NCI-H2107 (cell line): Measurements from ENCODE around the gene RCVRN.
"Not testable (repeated sequence)": the region's sequence is repeated elsewhere in the genome, so short reads cannot be mapped to it uniquely, and the experiment has no call there.

Experiments used
- DNase-seq: peaks from one replicate; lab custom pipeline; 2025; lab: John Stamatoyannopoulos, UW

RCVRN gene

DNA sequence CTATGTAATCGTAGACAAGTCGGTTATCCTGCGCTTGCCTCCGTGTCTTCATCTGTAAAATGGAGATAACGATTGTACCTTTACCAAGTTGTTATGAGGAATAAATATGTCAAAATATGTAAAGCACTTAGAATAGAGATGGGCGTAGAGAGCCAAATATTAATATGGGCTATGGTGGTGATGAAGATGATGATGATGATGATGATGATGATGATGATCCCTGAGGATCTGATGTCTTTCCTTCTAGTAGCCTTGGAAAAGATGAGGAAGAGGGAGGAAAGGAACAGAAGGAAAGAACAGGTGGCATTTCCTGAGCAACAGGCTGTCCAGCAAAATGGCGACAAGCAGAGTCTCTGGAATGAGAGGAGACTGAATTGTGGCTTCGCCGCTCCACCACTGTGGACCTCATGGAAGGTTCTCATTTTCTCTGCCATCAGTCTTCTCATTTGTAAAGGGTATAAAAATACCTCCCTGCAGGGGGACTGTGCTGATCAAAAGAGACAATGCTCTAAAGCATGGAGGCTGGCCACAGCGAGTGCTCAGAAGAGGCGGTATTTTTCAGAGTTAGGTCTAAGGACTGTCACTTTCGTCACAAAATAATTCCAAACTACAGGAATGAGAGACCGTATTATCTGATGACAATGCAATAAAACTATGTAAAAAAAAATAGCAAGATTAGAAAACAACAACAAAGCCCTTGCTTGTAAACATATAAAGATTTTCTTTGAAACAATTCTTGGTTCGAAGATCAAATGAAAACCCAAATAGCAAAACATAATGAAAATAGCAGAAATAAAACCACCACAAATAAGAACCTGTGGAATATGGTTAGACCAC, 17.2 kb upstream of the RCVRN start:
- no peak for DNase-seq

DNA sequence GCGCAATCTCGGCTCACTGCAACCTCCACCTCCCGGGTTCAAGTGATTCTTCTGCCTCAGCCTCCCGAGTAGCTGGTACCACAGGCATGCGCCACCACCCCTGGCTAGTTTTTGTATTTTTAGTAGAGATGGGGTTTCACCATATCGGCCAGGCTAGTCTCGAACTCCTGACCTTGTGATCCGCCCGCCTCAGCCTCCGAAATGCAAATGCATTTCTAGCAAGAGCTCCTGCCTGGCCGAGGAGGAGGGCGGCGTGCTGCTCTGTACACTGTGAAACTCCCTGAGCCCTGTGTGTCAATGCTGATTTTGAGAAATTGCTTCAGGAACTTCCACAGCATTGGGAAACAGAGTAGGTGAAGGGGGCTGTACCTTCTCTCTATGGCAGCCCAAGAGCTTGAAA, 16.1 kb upstream of the RCVRN start:
- not testable (repeated sequence) for DNase-seq

DNA sequence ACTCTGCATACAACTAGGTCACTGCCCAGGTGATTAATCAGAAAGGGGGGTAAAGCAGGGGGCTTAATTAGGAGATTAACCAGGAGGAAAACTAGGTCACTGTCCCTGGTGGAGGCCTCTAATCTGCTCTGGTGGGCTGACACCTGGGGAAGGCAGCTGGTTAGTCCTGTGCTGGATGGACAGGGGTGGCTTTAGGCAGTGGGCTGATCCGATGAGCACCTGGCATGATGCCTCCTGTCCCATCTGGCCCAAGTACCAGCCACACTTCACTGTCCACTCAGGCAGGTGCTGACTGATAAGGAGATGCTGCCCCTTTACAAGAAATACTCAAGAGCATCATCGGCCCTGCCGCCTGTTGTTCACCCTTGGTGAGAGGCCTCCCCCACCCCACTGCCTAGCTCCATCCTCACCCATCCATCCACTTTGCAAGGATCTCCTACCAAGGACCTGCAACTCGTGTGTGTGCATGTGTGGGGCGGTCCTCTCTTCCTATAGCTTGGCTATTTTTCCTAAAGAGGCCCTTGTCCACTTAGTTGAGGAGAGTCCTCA, 13.8 kb upstream of the RCVRN start:
- no peak for DNase-seq

DNA sequence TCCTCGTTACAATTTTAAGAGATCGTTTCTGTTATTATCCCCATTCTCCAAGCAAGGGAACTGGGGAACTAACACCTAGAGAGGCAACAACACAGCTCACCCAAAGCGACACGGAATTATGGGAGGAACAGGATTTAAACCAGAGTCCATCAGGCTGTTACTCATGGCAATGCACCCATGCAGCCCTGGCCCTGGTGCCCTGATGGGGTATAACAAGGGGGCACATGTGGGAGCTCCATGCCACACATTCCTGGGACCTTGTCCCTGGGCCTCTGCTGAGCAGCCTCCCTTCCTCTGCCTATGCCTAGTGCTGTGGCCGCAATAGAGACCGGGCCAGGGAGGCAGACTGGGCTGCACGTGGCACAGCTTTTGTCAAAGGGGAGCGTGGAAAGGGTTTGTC, 13.3 kb upstream of the RCVRN start:
- no peak for DNase-seq

DNA sequence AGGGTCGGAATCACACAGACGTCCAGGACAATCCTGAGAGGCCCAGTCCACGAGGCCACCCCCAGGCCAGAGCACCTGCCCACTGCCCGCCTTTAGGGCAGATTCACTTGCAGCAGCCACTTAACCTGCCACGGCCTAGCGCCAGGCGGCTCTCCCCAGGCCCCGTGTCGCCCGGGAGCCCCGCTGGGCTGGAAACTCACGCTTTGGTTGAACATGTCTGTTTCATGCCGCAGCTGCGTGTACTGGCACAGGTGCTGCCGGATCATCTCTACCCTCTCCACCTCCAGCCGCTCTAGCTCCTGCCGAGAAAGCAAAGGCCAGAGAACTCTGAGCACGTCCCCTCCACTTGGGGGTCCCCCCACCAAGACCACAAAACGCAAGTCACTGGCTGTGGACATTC, 12.7 kb upstream of the RCVRN start:
- no peak for DNase-seq

DNA sequence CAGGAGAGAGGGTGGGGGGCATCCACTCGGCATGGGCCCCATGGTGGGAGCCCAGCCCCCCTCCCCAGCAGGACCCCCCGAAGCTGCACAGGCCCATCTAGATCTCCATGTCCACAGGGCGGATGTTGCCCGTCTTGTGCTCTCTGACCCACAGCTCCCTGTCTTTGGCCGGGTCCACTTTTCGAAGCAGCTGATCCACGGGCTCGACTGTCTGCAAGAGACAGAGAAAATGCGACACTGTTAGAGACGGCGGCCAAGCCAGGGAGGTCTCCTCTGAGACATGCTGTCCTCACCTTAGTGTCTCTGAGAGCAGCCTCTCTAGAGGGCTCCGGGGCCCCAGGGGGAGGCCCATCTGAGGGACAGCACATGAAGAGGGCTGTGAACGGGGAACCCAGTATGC, 12.1 kb upstream of the RCVRN start:
- DNase-seq = no peak

DNA sequence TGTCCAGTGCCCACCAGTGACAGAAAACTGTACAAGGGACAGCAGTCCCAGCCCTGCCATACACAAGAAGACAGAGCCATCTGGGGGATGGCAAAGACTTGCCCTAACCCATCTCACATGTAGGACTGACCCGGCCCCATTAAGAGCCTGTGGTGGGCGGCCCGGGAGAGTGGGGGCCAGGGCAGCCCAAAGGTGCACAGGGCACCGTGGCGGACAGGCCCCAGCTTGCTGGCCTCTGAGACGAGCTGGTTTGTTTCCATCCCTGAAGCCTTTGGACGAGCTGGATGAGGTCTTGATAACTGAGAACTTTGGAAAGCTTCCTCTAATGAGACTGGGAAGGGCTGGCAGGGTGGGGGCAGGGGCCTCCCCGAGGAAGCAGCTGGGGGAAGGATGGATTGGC, 11.0 kb upstream of the RCVRN start:
- DNase-seq = no peak

DNA sequence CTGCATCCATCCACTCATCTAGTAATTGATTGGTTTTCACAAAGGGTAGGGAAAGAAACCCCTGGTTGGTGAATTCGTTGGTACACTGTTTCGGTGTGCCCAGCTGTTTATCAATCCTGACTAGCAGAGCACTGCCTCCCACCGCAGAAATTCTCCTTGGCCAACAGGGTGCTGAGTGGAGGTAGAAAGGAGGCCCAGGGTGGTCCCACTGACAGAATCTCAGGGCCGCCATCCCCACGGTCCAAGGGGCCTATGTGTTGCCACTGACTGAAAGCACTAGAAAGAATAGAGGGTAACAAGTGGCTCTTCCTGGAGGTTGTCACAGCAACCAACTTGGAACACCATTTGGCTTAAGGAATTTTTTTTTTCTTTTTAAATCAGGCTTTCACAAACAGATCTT, 8.4 kb upstream of the RCVRN start:
- no peak for DNase-seq

DNA sequence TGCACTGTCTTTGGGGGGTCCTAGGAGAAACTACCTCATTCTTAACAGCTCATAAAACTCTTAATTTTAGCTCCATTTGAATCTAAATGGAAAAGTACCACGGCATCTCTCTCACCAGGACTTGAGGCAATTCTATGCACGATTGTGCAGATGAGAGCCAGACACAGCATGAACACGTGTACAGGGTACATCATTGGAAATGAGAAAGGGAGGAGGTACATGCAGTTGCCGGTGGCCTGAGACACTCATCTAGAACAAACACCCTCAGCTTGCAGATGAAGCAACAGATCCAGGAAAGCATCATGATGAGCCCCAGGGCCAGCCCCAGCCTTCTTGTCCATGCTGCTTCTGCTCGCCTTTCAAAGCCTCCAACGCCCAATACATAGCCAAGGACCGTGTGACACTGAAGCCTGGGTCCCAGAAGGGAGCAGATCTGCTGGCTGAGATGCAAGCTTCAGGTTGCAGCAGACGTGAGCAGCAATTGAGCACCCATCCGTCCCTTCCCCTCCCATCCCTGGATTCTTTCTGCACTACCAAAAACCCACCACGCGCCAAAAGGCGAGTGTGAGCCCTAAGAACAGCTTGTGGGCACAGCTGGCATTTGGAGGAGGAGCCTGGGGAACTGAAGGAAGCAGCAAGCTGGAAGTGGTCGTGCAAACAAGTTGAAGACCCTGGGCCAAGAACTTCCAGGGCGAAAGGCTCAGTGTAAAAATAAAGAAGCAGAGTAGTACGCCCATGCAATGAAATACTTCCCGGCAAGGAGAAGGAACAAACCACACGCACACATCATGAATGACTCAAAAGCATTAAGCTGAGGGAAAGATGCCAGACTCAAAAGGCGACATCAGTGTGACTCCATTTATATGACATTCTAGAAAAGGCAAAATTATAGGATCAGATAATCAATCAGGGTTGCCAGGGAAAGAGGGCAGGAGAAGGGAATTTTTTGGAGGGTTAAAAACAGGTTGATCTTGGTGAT, 7.3 kb upstream of the RCVRN start:
- no peak for DNase-seq

DNA sequence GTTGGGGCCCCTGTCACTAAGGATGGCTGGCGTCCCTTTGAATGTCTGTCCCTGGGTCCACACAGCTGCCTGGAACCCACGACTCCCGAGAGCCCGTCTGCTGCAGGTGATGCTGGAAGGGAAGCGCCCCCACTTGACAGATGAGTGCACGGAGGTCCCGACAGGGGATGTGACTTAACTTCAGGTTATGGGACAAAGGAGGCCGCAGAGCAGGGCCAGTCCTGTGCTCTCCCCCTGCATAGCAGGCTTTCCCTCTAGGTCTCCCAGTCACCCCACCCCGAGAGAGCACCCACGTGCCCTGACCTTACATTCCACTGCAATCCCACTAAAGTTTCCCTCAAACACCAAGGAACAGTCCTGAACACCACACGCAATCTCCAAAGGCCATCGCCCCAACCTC, 6.0 kb upstream of the RCVRN start:
- no peak for DNase-seq

DNA sequence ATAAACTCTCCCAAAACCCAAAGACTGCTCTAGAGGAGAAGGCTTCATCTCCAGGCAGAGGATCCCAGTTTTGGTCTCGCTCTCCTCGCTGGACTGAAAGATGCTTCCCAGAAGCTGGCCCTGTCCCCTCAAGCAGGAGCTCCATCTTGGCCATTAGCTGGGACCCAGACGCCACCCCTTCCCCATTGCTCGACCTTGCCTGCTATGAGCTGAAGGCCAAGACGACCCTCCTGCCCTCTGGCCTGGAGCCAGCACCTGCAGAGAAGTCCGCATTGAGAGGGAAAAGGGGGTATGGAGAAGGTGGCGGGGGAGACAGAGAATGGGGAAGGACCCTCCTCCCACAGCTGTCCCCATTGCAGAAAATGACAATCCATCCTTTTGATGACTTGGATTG, 3.6 kb upstream of the RCVRN start:
- no peak for DNase-seq

DNA sequence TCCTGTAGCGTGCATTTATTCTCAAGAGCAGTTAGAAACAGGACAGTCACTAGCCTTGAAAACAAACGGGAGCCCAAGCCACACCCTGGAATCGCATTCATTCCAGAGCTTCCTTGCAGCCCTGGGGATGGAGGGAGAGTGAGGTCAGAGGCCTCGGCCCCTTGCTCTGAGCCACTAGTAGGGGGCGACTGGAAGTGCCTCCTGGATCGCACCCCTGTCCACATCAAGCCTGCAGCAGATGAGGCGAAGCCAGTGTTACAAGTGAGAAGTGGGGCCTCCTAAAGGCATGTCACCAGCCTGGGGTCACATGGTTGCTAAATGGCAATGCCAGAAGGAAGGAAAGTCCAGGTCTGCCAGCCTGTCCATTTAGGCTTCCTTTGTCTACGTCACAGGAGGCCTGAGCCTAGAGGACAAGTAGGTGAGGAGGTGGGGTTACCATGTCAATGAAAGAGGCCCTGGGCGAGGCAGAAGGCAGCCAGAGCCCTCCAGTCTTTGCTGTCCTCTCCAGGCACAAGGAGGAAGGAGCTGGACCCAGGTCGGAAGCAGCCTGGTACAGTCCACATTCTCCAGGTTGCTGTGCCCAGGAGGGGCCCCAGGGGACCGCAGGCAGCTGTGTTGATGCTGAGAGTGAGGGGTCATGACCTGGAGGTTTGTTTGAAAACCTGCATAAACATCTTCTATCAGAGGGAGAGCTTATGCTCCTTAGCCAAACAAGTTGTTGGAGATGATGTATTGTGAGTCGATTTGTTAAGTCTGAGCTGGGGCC, 3.0 kb upstream of the RCVRN start:
- DNase-seq = no peak

DNA sequence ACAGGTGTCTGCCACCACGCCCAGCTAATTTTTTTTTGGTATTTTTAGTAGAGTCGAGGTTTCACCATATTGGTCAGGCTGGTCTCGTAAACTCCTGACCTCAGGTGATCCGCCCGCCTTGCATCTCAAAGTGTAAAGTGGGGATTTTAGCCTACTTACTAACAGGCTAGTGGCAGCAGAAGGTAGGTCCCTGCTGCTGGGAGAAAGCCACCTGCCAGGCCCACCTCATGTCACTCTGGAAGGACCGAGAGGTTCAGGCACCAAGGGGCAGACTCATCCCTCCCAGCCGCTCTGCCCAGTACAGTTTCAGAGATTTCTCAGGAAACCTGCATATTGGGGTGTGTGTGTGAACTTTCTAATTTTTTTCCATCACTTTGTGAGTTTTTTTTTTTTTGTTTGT, 2.1 kb upstream of the RCVRN start:
- DNase-seq = no peak

DNA sequence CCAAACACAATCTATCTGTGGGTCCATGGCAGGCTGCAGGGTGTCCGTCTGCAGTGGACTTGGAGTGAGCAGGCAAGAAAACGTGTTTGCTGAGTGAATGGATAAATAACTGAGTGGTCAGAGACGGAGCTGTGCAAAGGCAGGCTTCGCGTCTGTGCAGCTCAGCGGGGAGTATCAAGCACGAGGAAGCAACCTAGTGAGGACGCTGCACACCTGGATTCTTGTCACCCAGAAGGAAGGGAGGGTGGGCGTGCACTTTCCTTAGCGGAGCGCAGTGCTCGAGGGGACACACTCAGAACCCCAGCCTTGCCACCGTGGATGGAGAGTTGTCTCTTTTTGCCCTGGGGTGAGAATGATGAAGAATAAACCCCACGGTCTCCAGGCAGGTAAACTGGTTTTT, 1.5 kb upstream of the RCVRN start:
- DNase-seq = no peak

DNA sequence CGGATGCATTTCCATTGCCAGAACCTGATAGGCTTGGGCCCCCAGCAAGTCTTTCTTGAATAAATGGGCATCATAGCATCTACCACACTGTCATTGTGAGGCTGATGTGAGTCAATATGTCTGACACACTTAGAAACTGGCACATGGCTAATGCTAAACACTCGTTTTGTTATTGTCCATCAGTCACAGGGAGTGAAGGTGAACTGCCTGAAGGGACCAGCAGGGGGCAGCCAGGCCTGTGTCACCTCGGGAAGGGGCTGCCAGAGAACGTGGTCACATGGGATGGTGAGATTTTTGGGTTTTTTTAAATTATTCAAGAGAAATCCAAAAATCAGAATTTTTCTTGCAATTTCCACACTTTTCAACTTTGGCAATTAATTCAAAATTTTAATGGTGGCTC, 831 bp upstream of the RCVRN start:
- no peak for DNase-seq

DNA sequence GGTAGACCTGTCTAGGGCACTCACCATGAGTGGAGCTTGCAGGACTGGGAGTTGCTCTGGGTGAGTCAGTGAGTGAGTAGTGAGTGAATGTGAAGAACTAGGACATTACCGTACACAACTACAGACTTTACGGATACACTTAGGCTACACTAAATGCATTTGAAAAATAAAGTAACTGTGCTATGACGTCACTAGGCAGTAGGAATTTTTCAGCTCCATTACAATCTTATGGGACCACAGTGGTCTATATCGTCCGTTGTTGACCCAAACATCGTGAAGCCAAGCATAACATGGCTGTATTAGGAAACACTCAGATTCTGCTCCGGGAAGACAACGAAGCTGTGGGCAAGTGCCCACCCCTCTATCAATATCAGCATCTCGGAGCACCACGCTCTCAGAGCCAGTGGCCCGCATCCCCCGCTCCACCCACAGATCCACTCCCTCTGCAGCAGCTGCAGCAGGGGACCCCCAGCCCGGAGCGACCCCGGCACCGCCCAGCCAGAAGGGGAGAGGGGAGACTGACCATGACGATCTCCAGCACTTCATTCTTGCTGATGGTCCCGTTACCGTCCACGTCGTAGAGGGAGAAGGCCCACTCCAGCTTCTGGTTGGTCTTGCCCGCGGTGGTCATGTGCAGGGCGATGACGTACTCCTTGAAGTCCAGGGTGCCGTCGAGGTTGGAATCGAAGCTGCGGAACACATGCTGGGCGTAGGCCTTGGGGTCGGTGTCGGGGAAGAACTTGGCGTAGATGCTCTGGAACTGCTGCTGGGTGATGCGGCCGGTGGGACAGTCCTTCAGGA, 594 bp downstream of the RCVRN start:
- DNase-seq = no peak

DNA sequence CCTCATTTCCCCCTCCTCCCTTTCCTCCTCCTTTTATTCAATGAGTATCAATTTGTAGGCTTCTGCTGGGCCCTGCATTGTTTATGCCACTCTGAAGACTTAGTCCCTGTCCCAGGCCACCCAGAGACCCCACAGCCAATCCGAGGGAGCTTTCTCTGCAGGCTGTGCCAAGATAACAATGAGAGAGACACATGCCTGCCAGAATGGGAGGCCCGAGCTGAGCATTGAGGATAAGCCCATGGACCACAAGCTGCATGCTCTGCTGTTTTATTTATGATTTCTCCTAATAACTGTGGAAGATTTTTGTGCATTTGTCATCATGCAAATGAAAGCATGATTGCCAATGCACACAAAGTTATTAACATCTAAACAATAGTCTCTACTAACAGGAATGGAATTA, 3.0 kb downstream of the RCVRN start:
- no peak for DNase-seq

DNA sequence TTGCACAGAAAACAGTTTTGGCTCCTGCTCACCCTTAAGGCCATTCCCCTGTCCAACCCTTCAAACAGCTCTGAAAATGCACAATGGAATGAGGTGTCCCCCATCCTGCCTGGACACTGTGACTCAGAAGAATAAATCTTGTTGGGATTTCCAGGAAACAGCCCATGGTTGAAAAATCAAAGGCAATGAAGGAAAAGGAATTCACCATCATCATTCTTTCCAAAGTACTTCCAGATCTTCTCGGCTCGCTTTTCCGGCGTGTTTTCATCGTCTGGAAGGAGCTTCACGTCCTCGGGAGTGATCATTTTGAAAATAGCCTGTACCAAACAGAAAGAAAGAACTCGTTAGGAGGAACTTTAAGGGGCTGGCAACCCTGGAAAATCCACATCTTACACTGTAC, 4.3 kb downstream of the RCVRN start:
- DNase-seq = no peak

DNA sequence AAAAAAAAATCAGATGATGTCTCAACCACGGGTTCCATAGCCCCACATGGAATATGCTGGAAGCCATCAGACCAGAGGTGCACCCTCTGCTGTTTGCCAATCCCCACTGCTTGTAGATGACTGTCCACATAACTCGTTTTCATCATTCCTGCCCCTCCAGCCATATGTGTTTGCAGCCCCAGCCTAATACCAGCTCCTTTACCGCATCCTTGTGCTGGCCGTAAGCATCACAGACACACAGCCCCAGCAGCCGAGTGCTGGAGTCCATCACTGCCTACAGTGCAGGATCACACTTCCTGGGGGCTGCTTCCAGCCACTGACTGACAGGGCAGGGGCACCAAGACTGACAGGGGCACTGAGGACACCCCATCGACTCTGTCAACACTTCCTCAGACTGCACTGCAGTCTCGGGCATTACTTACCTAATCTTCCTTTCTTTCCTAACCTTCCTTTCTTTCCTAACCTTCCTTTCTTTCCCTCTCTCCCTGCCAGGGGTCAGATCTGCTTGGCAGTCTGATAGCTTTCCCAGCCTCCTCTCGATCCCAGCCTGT, 5.0 kb downstream of the RCVRN start:
- DNase-seq = no peak

DNA sequence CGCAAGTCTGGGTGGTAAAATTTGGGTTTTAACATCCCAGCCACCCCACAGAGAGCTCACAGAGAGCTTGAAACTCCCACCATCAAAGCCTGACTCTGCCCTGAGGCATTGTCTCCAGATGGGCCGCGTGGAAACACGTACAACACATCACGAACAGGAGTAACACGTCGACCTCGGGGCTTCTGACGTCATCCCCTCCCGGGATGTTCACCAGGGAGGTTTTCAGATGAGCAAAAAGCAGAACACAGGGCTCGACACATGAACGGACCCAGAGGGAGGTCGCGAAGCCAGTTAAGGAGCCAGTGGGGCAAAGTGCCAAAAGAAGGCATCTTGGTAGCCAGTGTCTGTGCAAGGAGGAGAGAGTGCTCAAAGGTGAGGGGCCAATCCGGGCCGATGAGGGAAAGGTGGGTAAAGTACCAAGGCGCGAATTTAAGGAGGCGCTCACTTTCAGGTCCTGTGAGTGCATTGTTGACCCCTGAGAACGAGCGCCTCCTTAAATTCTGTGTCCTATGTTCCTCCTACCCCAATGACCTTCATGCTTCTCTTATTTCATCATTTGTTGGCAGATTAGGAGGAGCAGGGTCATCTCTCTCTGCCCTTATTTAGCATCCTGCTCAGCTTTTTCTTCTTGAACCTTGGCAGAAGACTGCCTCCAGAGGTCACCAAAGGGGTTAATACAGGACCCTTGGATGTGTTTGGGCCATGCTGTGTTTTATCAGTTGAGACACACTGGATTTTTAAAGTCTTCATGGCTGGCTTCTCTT, 5.6 kb downstream of the RCVRN start:
- no peak for DNase-seq
